Right cardiac atrium (tissue), 5 donors: Measurements from ENCODE around the gene DOK7. TPM values are rescaled to one million over a fixed set of nuclear protein-coding genes. Genes with fewer than 3 reads are reported as not detected.
A peak's percentile ranks its signal among the peaks of the same experiment; 100 is the strongest.

Source experiments
- ATAC-seq, 2 donors: fragments of 200-7000 bp; cut with Tn5 transposase; one replicate each; pipeline versions ENCODE4 v1.8.0 to v1.9.1; 2020; ENCODE audit warnings: moderate library complexity in 2 of 2, mild to moderate bottlenecking in 1 of 2
- DNase-seq, 3 donors: peaks; one replicate each; pipeline ENCODE4 v3.0.0-alpha.2; 2020
- H3K27ac ChIP-seq: one replicate; pipeline ENCODE4 v1.5.1; 2013; ENCODE audit warnings: mild to moderate bottlenecking, low read length, control low read depth, moderate library complexity
- H3K27me3 ChIP-seq: one replicate; pipeline ENCODE4 v1.6.1; 2013; ENCODE audit not compliant: control insufficient read depth, insufficient read depth
- H3K4me1 ChIP-seq: one replicate; pipeline ENCODE4 v1.6.1; 2013; ENCODE audit warnings: low read length; ENCODE audit not compliant: control insufficient read depth, insufficient read depth
- H3K4me3 ChIP-seq: one replicate; pipeline ENCODE4 v1.5.1; 2013; ENCODE audit warnings: low read length, control low read depth
- H3K9me3 ChIP-seq: one replicate; pipeline ENCODE4 v1.6.1; 2013; ENCODE audit warnings: low read length; ENCODE audit not compliant: control insufficient read depth
- WGBS: extraction: QIAGEN DNeasy Blood & Tissue Kit; methylation state at CpG from one replicate; pipeline ENCODE4 v1.1.7; 2013; 5-methylcytosine and 5-hydroxymethylcytosine counted together
- intact Hi-C, 4 donors: fragments of 100-400 bp; cut with DNase I; formaldehyde crosslinking; loops; one replicate each; pipeline versions ENCODE4 v1.11.0 to v1.14.0; 2022 to 2023
- polyA plus RNA-seq: library from polyadenylated mRNA; stranded (reverse); fragments of 200-250 nt; gene quantifications from one replicate; pipeline ENCODE4 v1.2.3, GENCODE V29; 2013
- total RNA-seq, 4 donors: library from RNA; stranded (reverse); fragmentation: NEBNext Ultra II Directional; extraction: Animal tissue kit (Norgen Biotek cat#: 25700); gene quantifications; one replicate each; pipeline ENCODE4 v1.2.1, GENCODE V29; 2021
- donor health status: healthy with polysubstance abuse.
- donor health status: DM: no; HTN: yes; CAD: no.
- donor health status: DM: no; HTN: no; CAD: no.
- donor health status: DM: no; HTN: yes; CAD: no; lungs with severe emphysema.
- donor health status: DM: yes; HTN: yes; CAD: no.

Gene DOK7
- total and polyA plus RNA-seq, 5 donors: 28.9 to 40.0 (median 35.4) TPM

DNA sequence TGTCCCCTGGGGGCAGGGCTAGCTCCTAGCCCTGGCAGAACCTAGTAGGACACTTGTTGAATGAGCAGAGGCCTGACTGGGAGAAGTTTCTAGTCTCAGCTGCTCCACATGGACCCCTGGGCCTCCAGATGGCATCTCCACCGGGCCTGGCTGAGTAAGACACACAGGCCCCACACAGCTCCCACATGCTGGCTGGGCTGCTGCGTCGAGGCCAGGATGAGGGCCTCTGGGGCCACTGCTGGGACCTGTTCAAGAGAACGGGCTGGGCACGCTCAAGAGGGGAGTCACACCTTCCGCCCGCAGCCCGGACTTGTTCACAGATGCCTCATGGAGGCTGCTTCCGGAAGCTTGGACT is 25.5 kb upstream of the DOK7 start:
- WGBS: 81% methylated on average over 9 of the region's 9 CpGs
- Histone ChIP-seq H3K27ac (no peak overlapping the region), H3K4me3 (no peak overlapping the region), H3K27me3 (no peaks in the 10 kb centered on the region), H3K9me3 (no peaks in the 10 kb centered on the region), H3K4me1 (no peaks in the 10 kb centered on the region)
- DNase-seq: peak in 2 of 3 donors; percentile 30 to 52
- no peak for ATAC-seq
- intact Hi-C loops: no loop called here

DNA sequence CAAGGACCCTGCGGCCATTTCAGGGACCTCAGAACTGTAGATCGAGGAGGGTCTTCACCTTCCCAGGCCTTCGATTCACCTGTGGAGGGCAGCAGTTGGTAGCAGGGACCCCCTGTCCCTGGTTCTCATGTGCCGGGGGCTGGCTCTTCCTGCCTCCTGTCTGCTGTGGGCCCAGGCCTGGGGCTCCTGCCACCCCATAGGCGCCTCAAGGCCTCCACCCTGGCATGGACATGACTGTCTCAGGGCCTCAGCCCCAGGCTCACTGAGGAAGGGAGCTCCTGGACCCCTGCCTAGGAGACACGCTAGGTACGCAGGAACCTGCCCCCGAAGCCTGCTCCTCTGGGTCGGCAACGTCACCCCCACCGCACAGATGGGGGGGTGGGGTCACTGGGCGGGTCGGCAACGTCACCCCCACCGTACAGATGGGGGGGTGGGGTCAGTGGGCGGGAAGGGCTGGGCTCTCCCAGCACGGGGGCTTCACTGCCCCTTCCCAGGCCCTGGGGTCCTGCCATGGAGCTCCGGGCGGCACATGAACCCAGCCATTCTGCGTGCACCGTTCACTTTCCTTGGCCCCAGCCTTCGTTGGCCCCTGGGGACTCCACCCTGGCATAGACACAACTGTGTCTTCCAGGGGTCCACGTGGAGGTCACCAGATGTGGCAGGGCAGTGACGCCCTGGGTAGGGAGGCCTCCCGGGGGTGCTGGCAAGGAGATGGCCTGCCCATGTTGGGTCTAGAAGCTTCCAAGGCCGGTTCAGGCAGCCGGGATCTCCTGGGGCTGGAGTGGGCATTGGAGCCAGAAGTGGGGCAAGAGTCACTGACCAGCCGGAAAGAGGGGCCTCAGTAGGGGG is 24.9 kb upstream of the DOK7 start:
- Histone ChIP-seq H3K4me1 (no peaks in the 10 kb centered on the region), H3K27ac (no peak overlapping the region), H3K27me3 (no peaks in the 10 kb centered on the region), H3K4me3 (no peak overlapping the region), H3K9me3 (no peaks in the 10 kb centered on the region)
- WGBS: 67% methylated on average over 28 of the region's 28 CpGs
- ATAC-seq: no peak
- peak in 2 of 3 donors; percentile 51 to 61 for DNase-seq
- intact Hi-C loops: no loop called here

DNA sequence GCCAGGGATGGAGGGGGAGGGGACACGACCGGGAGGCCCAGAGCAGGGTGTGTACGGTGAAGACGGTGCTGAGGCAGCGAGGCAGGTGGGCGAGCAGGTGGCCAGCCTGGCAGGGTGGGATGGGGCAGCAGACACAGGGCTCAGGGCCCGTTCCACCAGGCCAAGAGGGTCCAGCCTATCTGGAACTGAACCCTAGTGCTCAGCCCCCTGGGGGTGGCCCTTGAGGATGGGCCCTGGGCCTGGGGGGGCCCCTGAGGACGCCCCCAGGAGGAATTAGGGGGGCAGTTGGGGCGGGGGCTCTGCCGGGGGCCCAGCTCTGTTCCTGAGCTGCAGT is 24.3 kb upstream of the DOK7 start:
- ATAC-seq: no peak
- DNase-seq: no peak

DNA sequence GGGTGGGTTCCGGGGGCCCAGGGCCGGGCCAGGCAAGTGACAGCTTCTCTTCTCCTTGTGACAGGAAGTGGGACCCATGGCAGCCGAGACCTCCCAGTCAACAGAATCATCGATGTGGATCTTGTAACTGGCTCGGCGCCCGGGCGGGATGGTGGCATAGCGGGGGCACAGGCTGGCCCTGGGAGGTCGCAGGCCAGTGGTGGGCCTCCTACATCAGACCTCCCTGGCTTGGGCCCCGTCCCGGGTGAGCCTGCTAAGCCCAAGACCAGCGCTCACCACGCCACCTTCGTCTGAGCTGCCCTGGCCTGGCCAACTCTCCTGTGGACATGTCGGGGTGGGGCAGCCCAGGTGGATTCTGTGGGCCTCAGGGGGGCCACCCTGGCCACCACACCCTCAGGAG is 23.7 kb upstream of the DOK7 start:
- 87% methylated on average over 16 of the region's 16 CpGs for WGBS
- Histone ChIP-seq H3K27me3 (no peaks in the 10 kb centered on the region), H3K4me1 (no peaks in the 10 kb centered on the region), H3K27ac (no peak overlapping the region), H3K4me3 (no peak overlapping the region), H3K9me3 (no peaks in the 10 kb centered on the region)
- ATAC-seq (no peak), DNase-seq (peak in 2 of 3 donors; percentile 34 to 64)
- intact Hi-C loops: no loop called here

More for the DNA sequence above, 24.3 kb upstream of the DOK7 start:
- no peaks in the 10 kb centered on the region for H3K27me3 ChIP-seq
- H3K9me3 ChIP-seq: no peaks in the 10 kb centered on the region
- H3K4me1 ChIP-seq: no peaks in the 10 kb centered on the region
- 73% methylated on average over 10 of the region's 10 CpGs for WGBS
- intact Hi-C loops: no loop called here
- H3K4me3 ChIP-seq: no peak overlapping the region
- H3K27ac ChIP-seq: no peak overlapping the region

DNA sequence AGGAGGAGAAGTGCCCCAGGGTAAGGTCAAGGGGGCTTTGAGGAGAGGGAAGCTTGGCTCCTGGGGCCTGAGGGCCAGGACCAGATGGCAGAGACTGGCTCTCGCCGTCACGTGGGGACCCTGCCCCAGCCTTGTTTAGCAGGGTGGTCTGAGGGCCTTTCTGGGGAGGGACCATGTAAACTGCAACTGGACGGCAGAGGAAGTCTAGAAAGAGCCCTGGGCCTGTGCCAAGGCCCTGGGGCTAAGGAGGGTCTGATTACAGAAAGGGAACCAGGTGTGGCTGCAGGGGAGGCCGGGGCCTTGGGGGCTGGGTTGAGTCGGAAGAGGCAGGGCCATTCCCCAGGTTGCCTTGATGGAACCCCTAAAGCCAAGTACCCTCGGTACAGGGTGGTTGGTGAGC is 23.1 kb upstream of the DOK7 start:
- ATAC-seq (no peak), DNase-seq (peak in 2 of 3 donors; percentile 34 to 63)
- intact Hi-C loops: loop anchor here in 1 of 4 donors (5.0 kb wide), 1 partner anchor 93 kb away; no protein-coding TSS in a partner anchor
- Histone ChIP-seq H3K9me3 (no peaks in the 10 kb centered on the region), H3K4me3 (no peak overlapping the region), H3K27ac (no peak overlapping the region), H3K4me1 (no peaks in the 10 kb centered on the region), H3K27me3 (no peaks in the 10 kb centered on the region)
- WGBS: 59% methylated on average over 7 of the region's 7 CpGs

DNA sequence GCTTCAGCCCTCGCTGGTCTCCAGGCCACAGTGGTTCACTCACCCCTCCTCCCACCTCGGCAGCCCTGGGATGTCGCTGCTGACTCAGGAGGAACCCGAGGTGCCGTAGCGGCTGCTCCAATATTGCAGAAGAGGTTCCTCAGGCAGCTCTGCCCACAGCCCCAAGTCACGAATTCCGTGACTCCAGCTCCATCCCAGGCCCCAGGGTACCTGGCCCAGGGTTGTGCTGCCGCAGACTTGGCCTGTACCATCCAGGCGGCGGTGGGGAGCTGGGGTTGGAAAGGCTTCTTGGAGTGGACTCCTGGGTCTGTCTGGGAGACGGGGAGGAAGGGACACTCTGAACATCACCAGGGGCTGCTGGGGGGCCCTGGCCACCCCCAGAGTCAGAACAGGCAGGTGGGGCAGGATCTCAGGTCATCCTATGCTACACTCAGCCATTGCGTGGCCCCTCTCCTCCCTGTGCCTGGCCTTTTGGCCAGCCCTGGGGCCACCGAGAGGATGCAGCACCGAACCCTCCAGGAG is 22.1 kb upstream of the DOK7 start:
- ATAC-seq: no peak
- H3K27ac ChIP-seq: no peak overlapping the region
- peak in 2 of 3 donors; percentile 45 to 58 for DNase-seq
- no peaks in the 10 kb centered on the region for H3K9me3 ChIP-seq
- intact Hi-C loops: loop anchor here in 1 of 4 donors (5.0 kb wide), 1 partner anchor 94 kb away; no protein-coding TSS in a partner anchor
- H3K4me3 ChIP-seq: no peak overlapping the region
- H3K4me1 ChIP-seq: no peaks in the 10 kb centered on the region
- WGBS: 62% methylated on average over 15 of the region's 15 CpGs
- H3K27me3 ChIP-seq: no peaks in the 10 kb centered on the region

DNA sequence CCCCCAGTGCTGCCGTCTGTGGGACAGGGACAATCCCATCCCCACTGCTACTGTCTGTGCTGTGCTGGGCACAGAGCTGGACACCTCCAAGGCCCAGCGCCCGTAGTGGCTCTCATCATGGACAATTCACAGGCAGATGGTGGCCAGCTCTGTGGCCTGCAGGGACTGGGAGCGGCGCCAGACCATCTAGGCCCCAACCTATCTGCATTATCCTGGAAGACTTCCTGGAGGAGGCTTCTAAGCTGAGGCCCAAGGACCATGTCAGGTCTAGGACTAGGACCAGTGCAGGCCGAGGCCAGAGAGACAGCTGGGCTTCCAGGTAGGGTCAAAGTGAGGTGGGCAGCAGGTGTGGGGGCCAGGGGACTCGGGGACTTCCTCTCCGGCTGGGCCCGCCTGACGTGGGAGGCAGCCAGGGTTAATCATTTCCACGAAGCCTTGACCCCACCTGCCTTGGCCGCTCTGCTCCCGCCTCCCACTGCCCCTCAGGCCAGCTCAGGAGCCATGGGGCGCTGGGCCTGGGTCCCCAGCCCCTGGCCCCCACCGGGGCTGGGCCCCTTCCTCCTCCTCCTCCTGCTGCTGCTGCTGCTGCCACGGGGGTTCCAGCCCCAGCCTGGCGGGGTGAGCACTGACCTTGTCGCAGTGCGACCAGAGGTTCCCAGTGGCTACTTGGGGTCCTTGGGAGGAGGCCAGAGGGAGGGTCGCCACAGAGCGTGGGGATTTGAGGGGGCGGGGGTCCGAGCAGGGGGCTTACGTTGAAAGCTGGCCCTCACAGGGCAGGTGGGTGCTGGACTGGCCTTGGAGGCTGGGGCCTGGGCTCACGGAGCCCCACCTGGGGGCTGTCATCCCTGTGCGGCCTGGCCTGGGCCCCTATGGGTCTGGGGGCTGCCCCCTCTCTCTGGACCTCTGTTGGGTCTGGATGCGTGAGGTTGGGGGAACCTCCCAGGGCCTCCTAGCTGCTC is 21.3 kb upstream of the DOK7 start, which contains the start of gene HGFAC:
HGFAC (plus strand) TSS at position 468 of the 959 bp plus-strand sequence; CDS start at position 502, 34 bp downstream.
- intact Hi-C loops: loop anchor here in 3 of 4 donors (2.0 to 5.0 kb wide), 2 partner anchors 94 to 95 kb away; no protein-coding TSS in a partner anchor
- DNase-seq (peak; percentile 16 to 58 (median 57)), ATAC-seq (no peak)

DNA sequence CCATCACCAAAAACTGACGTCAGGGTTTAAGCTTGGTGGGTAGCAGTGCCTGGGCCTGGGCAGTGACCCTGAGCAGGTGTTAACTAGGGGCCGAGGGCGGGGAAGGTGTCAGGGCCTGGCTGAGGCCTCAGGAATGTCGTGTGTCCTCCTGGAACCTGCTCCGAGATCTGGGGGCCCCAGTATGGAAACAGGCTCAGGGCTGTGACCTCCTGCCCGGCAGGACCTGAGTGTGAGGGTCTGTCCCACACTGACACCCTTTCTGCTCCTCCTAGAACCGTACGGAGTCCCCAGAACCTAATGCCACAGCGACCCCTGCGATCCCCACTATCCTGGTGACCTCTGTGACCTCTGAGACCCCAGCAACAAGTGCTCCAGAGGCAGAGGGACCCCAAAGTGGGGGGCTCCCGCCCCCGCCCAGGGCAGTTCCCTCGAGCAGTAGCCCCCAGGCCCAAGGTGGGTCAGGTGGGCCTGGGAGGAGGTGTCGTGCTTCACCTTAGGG is 20.6 kb upstream of the DOK7 start:
- ATAC-seq: no peak
- intact Hi-C loops: loop anchor here in 3 of 4 donors (2.0 to 5.0 kb wide), 2 partner anchors 95 to 96 kb away; no protein-coding TSS in a partner anchor
- H3K27ac ChIP-seq: no peak overlapping the region
- no peak for DNase-seq
- no peaks in the 10 kb centered on the region for H3K4me1 ChIP-seq
- H3K4me3 ChIP-seq: no peak overlapping the region
- H3K27me3 ChIP-seq: no peaks in the 10 kb centered on the region
- no peaks in the 10 kb centered on the region for H3K9me3 ChIP-seq
- 74% methylated on average over 14 of the region's 14 CpGs for WGBS

More for the DNA sequence above, 21.3 kb upstream of the DOK7 start, which contains the start of gene HGFAC:
- no peak within 1 kb of the TSS for H3K27ac ChIP-seq
- no peaks in the 10 kb centered on the region for H3K4me1 ChIP-seq
- no peak within 1 kb of the TSS for H3K4me3 ChIP-seq
- H3K9me3 ChIP-seq: no peaks in the 10 kb centered on the region
- H3K27me3 ChIP-seq: no peaks in the 10 kb centered on the region
- WGBS: 83% methylated on average over 27 of the region's 27 CpGs

DNA sequence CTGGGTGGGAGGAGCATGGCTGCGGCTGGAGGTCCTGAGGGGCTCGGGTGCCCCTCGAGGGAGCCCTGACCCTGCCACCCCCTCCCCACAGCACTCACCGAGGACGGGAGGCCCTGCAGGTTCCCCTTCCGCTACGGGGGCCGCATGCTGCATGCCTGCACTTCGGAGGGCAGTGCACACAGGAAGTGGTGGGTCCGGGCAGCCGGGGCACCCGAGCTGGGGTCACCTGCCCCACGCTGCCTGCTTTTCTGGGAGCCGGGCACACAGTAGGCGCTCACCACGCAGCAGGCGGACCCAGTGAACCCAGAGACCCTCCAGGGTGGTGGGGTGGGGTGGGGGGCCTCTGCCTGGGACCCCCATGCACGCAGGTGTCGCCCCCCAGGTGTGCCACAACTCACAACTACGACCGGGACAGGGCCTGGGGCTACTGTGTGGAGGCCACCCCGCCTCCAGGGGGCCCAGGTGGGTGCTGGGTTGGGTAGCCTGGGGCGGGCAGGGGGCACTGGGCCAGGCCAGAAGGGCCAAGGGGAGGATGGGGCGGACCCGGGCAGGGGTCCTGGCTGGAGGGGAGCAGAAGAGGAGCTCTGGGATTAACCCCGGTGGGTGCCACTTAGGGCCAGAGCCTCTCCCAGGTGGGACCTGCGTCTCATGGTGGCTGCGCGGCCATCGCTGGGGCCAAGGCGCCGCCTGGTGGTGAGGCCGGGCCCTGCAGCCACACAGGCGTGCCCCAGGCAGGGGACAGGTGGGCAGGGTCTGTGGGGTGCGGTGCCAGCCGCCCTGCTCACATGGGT is 20.0 kb upstream of the DOK7 start:
- WGBS: 46% methylated on average over 36 of the region's 36 CpGs
- DNase-seq: peak; percentile 57 to 84 (median 81)

More for the DNA sequence above, 20.0 kb upstream of the DOK7 start:
- Histone ChIP-seq H3K27ac (no peak overlapping the region), H3K4me3 (no peak overlapping the region), H3K4me1 (no peaks in the 10 kb centered on the region), H3K9me3 (no peaks in the 10 kb centered on the region), H3K27me3 (no peaks in the 10 kb centered on the region)
- peak; percentile 35 to 60 for ATAC-seq
- intact Hi-C loops: loop anchor here in 3 of 4 donors (2.0 to 5.0 kb wide), 2 partner anchors 96 kb away; no protein-coding TSS in a partner anchor
